KBM-7 (cell line): ENCODE measurements around the gene COX8C.

ENCODE experiments used
- DNase-seq: peaks from one replicate; pipeline ENCODE4 v3.0.0-alpha.2; 2015
- in situ Hi-C: fragments of 300-500 bp; cut with MboI; formaldehyde crosslinking; loops from 2 replicates; pipeline ENCODE4 v1.14.3; 2020; ENCODE audit warnings: low sequenced_read_pairs, low pct_unique_long_range_greater_than_20kb, mixed read lengths

The COX8C gene

DNA sequence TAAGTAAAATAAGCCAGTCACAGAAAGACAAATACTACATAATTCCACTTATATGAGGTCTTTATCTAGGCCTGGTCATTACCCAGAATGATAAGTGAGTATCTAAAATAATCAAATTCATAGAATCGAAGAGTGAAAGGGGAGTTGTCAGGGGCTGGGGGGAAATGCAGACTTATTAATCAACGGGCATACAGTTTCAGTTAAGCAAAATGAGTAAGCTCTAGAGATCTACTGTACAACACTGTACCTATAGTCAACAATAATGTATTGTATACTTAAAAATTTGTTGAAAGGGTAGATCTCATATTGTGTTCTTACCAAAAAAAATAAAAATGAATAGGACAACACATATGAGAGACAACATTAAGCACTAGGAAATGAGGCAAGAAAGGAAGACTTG, 27.5 kb upstream of the COX8C start:
- DNase-seq: no peak
- in situ Hi-C loops: no loop called here

DNA sequence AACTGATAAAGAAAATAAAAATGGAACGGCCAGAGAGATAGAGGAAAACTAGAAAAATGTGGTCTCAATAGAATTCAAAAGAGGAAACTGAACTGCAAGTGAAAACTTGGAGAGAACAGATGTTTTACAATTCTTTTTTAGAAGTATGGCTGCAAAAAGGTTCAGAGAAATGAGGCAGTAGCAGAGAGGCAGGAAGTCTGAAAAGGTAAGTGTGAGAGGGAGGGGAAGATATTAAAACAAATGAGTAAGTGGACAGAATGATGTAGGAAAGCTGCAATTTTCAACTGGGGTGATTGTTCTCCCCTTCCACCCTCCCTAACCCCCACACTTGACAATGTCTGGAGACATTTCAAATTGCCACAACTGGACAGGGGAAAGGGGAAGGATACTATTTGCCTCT, 27.0 kb upstream of the COX8C start:
- peak; percentile 47 for DNase-seq
- in situ Hi-C loops: no loop called here

DNA sequence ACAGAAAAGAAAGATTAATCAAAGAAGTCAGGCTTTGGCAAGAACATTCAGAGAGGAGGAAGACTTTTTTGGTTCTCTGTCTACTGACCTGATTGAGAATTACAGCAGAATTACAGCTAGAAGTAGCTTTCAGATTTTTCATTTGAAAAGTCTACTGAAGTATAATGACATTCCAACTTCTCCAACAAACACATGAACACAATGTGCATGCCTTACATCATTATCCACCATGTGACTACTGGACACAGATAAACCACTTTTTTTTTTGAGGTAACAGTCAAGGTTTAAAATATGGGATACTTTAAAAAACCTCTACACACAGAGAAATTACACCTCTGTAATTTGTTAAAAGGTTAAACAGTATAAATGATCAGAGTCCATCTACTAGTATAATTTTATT, 26.5 kb upstream of the COX8C start:
- DNase-seq: no peak
- in situ Hi-C loops: no loop called here

DNA sequence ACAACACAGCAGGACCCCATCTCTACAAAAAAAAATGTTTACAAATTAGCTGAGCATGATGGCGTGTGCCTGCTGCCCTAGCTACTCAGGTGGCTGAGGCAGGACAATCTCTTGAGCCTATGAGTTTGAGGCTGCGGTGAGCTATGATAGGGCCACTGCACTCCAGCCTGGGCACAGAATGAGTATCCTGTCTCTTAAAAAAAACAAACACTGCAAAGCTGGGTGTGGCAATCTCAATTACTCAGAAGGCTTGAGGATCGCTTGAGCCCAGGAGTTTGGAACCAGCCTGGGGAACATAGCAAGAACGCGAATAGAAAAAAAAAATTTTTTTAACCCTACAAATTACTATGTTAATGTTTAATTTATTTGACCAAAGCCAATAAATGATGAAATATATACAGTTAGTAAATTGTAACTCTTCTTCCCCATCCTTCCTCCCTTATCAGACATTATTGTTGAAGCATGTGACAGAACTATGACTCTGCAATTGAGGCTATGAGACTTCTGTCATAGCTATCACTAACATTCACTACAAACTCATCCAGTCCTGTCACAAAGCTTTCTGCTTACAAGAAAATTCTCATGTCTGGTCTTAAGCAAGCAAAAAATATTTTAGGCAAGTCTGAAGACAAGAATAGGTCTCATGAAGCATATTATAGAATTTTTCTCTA, 23.9 kb upstream of the COX8C start:
- DNase-seq: no peak
- in situ Hi-C loops: no loop called here

DNA sequence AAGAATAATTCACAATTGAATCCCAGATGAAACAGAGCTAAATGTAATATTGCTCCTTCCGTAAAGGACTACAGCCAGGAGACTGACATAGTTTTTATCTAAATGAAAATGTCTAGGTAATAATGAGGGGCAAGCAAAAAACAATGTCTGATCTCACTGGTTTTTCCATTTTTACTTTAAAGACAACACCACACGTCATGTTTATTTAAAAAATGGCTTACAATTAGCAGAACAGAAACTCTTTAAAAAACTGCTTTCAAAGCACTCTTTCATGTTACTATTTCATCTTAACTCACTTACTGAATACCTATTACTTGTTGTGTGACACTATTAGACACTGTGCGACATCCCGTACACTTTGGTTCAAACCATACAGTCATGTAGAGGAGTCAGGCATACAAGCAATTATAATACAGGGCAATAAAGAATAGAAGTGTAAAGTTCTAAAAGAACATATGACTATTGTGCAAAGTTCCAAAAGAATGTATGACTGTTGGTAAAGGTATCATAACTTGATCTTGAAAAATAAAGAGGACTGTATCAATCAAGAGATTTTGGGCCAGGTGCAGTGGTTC, 23.3 kb upstream of the COX8C start:
- in situ Hi-C loops: no loop called here
- DNase-seq: no peak

DNA sequence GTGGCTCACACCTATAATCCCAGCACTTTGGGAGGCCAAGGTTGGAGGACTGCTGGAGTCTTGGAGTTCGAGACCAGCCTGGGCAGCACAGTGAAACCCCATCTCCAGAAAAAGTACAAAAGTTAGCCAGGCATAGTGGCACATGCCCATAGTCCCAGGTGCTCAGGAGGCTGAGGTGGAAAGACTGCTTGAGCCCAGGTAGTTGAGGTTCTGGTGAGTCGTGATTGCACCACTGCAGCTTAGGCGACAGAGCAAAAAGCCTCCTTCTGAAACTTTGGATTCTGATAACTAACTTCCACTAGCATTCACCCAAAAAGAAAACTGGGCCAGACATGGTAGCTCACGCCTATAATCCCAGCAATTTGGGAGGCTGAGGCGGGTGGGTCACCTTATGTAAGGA, 20.8 kb upstream of the COX8C start:
- in situ Hi-C loops: no loop called here
- no peak for DNase-seq

DNA sequence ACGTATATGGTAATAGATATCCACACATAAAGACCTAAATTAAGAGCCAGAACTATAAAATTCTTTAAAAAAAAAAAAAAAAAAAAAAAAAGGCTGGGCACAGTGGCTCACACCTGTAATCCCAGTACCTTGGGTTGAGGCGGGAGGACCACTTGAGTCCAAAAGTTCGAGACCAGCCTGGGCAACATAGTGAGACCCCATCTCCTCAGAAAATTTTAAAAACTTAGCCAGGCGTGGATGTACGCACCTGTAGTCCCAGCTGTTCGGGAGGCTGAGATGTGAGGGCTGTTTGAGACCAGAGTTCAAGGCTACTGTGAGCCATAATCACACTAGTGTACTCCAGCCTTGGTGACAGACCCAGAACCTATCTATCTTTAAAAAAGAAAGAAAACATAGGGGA, 18.4 kb upstream of the COX8C start:
- DNase-seq: no peak
- in situ Hi-C loops: no loop called here

DNA sequence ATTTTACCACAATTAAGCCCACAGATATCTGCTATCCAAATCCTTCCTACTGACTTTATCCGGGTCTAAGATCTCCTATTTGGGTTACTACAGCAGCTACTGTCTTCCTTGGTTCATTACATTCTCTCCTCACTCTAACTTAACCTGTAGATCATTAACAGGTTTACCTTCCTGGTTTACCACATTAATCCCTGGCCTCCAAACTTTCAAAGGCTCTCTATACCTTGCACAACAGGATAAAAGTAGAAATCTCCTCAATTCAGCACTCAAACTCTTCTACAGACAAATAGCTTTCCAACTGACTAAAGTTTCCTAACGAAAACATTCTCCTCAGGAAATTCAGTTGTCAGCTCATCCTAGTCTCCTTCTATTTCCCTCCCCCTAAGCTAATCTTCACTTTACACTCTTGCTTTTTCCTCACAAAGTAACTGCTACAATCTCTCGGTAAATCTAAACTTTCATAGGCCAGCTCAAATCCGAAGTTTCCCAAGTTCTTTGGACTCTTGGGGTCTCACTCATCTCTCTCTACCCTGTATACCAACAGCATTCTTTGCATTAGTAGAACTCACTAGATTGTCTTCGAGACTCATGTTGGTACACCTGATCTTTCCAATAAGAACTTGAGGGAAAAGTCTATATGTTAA, 16.9 kb upstream of the COX8C start:
- in situ Hi-C loops: no loop called here
- DNase-seq: no peak

DNA sequence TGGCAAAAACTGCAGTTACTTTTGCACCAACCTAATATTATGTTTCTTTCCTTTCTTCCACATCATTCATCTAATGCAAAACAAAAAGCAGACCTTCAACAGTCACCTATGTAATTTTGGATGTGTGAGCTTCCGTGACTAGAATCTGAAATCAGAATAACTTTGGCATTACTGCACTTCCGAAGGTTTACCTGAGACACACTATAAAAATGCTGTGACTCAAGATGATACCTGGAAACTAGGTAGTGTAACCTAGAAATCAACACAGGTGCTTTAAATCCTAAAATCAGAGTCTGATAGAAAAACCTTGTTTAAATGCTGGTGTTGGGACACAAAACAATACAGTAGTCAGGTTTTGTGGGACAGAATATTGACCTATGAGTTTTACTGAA, 16.4 kb upstream of the COX8C start:
- in situ Hi-C loops: no loop called here
- no peak for DNase-seq

DNA sequence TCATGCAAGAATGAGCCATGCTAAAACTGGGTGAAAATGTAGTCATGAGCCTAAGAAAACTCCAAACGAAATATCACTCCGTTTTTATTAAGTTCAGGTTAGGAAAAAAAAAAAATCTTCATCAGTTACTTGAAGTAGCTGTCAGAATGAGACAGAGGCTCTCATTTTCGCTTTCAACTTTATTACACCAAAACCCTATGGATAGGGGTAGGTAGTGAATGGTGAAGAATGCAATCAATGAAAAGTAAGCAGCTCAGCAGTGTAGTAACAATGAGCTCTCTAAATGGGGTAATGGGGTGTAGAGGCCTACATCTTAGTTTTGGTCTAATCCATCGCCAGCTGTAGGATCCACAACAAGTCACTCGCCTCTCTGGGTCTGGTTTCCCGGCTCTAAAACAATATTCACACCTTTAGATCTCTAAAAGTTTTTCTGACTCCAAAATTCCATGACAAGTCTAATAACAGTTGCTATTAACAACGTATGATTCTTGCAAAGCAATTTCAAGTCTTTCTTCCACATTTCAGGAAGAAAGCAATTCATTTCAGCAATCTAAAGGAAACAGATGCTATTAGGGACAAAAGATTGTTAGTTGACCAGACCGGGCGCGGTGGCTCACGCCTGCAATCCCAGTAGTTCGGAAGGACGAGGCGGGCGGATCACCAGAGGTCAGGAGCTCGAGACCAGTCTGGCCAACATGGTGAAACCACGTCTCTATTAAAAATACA, 15.8 kb upstream of the COX8C start:
- in situ Hi-C loops: no loop called here

DNA sequence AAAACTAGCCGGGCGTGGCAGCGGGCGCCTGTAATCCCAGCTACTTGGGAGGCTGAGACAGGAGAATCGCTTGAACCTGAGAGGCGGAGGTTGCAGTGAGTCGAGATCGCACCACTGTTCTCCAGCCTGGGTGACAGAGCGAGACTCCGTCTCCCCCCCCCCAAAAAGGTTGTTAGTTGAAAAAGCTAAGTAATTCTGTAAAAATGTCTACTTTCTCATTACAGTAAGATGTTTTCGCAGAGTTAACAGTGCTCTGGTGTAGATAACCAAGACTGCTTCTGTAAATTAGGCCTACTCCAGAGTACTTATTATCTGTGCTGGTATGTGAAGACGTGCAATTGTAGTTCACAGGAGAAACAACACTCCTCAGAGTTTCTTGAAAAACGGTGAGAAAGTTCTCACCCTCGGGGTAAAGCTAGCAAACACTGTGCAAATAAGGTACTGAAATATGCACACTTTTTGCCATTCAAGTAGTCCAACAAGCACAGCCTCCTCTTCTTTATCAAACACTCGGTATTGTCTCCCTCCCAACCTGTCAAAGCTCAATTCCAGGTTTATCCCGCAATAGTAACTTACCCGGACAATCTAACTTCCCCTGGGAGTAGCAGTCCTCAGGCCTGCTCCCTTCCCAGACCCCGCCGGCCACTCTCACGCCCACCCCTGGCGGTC, 15.1 kb upstream of the COX8C start:
- in situ Hi-C loops: no loop called here
- peak; percentile 42 for DNase-seq

More for the DNA sequence above, 15.8 kb upstream of the COX8C start:
- DNase-seq: no peak

DNA sequence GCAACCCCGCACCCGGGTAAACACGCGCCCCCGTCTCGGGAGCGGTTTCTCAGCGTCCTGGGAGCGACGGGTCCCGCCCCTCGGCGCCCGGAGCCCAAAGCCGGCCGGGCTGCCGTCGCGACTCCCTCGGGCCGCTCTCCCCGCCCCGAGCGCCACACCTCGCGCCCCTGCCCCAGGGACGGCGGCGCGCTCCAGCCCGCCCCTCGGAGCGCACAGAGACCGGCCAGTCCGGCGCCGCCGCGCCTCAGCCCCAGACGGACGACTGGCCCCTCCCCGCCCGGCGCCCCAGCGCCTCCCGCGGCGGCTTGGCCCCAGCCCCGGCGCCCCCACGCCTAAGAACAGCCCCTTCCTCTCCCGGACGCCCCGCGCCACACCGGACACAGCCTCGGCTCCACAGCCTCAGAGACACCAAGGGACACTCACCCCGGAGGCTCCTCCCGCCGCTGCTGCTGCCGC, 14.6 kb upstream of the COX8C start:
- in situ Hi-C loops: no loop called here
- peak; percentile 41 for DNase-seq

DNA sequence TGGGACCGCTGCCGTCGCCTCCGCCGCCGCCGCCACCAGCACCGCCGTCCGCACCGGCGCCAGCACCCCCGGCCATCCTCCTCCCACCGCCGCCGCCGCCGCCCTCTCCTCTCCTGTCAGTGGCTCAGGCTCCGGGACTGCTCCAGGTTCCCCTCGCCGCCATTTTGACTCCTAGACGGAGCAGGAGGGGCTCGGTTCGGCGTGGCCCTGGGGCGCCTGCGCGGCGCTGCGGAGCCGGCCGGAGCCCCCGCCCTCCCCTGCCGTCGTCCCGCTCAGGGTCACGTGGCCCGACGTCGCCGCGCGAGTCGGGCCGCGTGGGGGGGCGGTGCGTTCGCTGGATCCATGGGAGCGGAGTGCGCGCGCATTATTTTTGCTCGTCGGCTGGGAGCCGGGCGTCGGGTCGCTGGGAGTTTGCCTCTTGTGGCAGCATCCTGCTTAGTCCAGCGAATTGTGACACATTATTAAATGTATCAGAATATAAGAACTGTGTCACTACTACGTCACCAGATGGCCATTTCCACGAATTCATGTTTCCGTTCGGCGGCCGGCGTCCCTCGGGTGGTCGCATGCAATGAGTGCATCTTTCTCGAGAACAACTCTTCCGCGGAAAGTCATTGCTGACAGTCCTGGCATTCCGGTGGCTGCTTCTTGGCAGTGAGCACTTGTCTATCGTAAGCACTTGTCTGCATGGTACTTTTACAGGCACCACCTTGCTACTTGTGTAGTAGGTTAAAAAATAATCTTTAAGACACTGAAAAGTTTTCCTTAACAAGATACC, 13.9 kb upstream of the COX8C start, which contains the start of gene BTBD7:
Gene BTBD7, minus strand, starts transcription at position 184 of the 778 bp plus-strand sequence. CDS start 36,985 bp downstream, outside the sequence.
- in situ Hi-C loops: no loop called here

DNA sequence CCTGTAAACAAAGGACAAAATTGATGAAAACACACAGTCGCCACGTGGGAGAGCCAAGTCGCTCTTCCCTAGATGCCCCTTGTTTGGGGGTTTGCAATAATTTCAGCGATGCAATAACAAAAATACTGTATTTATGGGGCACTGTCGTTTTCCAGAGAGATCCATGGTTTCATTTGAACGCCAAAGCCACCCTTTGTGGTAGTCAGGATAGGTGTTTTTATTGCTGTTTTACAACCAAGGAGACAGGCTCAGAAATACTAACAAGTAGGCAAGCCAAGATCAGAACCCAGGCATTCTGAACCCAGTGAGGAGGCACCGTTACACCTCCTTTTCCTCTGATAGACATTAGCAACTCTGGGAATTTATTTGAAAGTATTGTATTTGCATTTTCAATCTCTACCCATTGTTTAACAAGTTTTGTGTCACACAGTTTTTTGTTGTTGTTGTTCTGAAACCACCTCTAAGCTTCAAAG, 13.3 kb upstream of the COX8C start:
- no peak for DNase-seq
- in situ Hi-C loops: no loop called here

More for the DNA sequence above, 13.9 kb upstream of the COX8C start, which contains the start of gene BTBD7:
- DNase-seq: peak; percentile 97

DNA sequence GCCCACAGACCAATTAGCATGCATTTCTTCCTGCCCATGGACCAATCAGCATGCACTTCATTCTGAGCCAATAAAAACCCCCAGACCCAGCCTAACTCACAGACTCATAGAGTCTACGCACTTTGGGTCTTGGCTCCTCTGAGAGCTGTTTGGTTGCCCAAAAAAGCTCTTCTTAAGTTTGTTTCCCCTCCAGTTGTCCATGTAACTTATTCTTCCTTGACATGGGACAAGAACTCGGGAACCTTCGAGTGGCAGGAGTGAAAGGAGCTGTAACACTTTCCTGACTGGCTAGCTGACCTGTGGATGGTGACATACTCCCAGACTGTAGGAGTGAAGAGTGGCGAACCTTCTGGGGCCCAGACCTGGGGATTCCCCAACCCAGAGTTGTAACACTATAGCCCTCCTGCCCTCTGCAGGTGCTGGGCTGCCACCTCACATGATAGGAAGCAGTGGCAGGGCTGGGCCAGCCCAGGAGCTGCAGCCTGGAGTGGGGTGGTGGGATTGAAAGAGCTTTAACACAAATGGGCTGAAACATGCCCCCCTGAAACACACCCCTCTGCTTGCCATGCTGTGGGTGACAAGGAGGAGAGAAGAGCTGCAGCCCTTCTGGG, 9.7 kb upstream of the COX8C start:
- in situ Hi-C loops: no loop called here
- no peak for DNase-seq

DNA sequence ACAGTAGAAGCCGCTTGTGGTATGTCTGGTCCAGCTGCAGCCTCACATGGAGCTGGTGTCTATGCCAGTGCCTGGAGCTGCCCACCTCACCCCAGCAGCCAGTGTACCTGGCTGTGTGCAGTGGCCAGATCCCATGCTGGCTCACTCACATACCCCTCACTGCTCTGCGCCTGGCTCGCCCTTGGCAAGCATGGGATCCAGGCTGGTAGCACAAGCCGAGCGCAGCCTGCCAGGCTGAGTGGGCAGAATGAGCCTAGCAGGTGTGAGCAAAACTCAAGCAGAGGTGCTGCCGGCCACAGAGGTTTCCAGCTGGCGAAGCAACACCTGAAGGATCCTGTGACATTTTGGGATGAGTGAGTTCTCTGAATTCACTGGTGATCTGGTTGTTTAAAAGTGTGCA, 9.1 kb upstream of the COX8C start:
- no peak for DNase-seq
- in situ Hi-C loops: no loop called here

DNA sequence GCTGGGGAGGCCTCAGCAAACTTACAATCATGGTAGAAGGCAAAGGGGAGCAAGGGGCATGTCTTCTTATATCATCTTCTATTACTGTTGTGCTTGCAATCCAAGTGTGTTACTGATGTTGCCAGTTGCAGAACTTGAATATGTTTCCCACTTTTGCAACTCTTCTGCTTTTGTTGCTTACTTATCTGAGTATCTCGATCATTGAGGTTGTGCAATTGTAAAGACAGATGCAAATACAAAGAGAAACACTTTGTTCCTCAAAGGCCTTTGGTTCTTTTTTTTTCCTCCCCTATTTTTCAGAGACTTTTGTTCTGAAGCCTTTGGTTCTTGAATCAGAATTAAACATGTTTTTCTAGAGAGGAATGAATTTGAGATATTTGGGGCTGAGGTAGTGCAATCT, 3.7 kb upstream of the COX8C start:
- DNase-seq: peak; percentile 64
- in situ Hi-C loops: no loop called here

DNA sequence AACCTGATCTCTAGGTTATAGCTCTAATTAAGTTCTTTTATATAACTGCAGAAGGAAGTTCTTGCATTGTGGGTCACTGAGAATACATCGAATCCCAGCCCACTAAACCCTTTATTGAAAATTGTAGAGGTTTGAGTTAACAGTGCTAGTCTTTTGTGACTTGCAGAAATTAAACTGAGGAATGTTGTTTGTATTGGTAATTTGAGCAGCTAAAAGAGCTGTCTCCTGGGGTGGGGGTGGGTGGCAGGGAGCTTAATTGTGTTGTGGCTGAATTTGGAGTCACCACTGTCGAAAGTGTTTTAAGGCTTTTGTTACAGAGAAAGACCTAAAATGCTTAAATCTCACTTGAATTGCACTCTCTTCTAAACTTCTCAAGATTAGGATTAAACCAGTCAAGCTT, 3.2 kb upstream of the COX8C start:
- in situ Hi-C loops: no loop called here
- DNase-seq: no peak
